ENCODE measurements around the gene CCL3.
A peak's percentile ranks its signal among the peaks of the same experiment; 100 is the strongest.
"Not testable (repeated sequence)": the region's sequence is repeated elsewhere in the genome, so short reads cannot be mapped to it uniquely, and the experiment has no call there.

The CCL3 gene

DNA sequence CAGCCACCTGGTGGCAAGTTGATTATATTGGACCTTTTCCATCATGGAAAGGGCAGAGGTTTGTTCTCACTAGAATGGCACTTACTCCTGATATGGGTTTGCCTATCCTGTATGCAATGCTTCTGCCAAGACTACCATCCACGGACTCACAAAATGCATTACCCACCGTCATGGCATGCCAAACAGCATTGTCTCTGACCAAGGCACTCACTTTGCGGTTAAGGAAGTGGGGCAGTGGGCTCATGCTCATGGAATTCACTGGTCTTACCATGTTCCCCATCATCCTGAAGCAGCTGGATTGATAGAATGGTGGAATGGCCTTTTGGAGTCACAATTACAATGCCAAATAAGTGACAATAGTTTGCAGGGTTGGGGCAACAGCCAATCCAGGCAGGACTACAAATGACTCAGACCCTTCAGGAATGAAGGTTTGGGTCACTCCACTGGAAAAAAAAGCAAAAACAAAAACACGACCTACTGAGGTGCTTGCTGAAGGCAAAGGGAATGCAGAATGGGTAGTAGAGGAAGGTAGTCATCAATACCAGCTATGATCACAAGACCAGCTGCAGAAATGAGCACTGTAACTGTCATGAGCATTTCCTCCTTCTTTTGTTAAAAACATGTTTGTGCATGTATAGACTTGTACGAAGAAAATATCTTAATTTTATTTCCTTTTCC lies 25.2 kb upstream of the CCL3 start:
- H3K27ac ChIP-seq (replicated peaks; ENCODE audit: low read length); H3K4ac ChIP-seq (ENCODE audit: low read length); H4K91ac ChIP-seq (ENCODE audit: low read depth, low read length, poor library complexity); H3K27me3 ChIP-seq (ENCODE audit: control insufficient read depth in 3 of 3, insufficient read depth in 3 of 3, low read depth in 1 of 3, low read length in 3 of 3); H3K18ac ChIP-seq (ENCODE audit: low read length); H2BK120ac ChIP-seq (ENCODE audit: low read depth, low read length); H3K9ac ChIP-seq (ENCODE audit: low read depth, low read length, poor library complexity); H3K79me1 ChIP-seq (ENCODE audit: low read depth, low read length); H3K4me3 ChIP-seq (ENCODE audit: low read length in 2 of 2); H2BK15ac ChIP-seq (ENCODE audit: low read length); DNase-seq (ENCODE audit: low spot score); H2BK5ac ChIP-seq (ENCODE audit: low read length); H3K36me3 ChIP-seq (replicated peaks in 1 of 2; ENCODE audit: control insufficient read depth in 2 of 2, insufficient read depth in 2 of 2, low read length in 2 of 2); H3K4me1 ChIP-seq (ENCODE audit: control insufficient read depth in 2 of 2, insufficient read depth in 1 of 2, low read depth in 1 of 2, low read length in 2 of 2); H2BK12ac ChIP-seq (ENCODE audit: low read length); H3K9me3 ChIP-seq (replicated peaks in 1 of 2; ENCODE audit: control insufficient read depth in 2 of 2, insufficient read depth in 1 of 2, low read depth in 1 of 2, low read length in 2 of 2); H3K14ac ChIP-seq (ENCODE audit: low read length); H3K23ac ChIP-seq (ENCODE audit: low read depth, low read length, poor library complexity); H2AK5ac ChIP-seq (ENCODE audit: low read depth, low read length); H2AFZ ChIP-seq (ENCODE audit: low read length); H4K8ac ChIP-seq (ENCODE audit: low read depth, low read length); H3K4me2 ChIP-seq (ENCODE audit: insufficient read depth, low read length, poor library complexity, severe bottlenecking): not testable (repeated sequence)
- no CpG with 5 or more reads among the region's 5 CpGs for WGBS, 2 donors (ENCODE audit: extremely low coverage in 2 of 2, insufficient read length in 2 of 2, insufficient replicate concordance in 1 of 2)

DNA sequence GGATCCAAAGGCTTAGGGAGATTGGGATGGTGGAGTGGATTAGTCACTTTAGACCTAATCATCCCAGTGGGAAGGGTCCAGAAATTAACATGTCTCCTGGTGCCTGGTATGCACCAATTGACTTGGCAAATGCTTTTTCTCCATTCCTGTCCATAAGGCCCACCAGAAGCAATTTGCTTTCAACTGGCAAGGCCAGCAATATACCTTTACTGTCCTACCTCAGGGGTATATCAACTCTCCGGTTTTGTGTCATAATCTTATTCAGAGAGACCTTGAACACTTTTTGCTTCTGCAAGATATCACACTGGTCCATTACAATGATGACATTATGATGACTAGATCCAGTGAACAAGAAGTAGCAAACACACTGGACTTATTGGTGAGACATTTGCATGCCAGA lies 23.2 kb upstream of the CCL3 start:
- H2BK15ac ChIP-seq (ENCODE audit: low read length); H3K14ac ChIP-seq (ENCODE audit: low read length); H3K9me3 ChIP-seq (replicated peaks in 1 of 2; ENCODE audit: control insufficient read depth in 2 of 2, insufficient read depth in 1 of 2, low read depth in 1 of 2, low read length in 2 of 2); H2BK12ac ChIP-seq (ENCODE audit: low read length); H3K36me3 ChIP-seq (replicated peaks in 1 of 2; ENCODE audit: control insufficient read depth in 2 of 2, insufficient read depth in 2 of 2, low read length in 2 of 2); H3K4me3 ChIP-seq (ENCODE audit: low read length in 2 of 2); H3K4ac ChIP-seq (ENCODE audit: low read length); H2BK120ac ChIP-seq (ENCODE audit: low read depth, low read length); H4K91ac ChIP-seq (ENCODE audit: low read depth, low read length, poor library complexity); DNase-seq (ENCODE audit: low spot score); H3K23ac ChIP-seq (ENCODE audit: low read depth, low read length, poor library complexity); H3K18ac ChIP-seq (ENCODE audit: low read length); H3K27me3 ChIP-seq (ENCODE audit: control insufficient read depth in 3 of 3, insufficient read depth in 3 of 3, low read depth in 1 of 3, low read length in 3 of 3); H3K9ac ChIP-seq (ENCODE audit: low read depth, low read length, poor library complexity); H2BK5ac ChIP-seq (ENCODE audit: low read length); H4K8ac ChIP-seq (ENCODE audit: low read depth, low read length); H2AFZ ChIP-seq (ENCODE audit: low read length); H3K27ac ChIP-seq (replicated peaks; ENCODE audit: low read length); H2AK5ac ChIP-seq (ENCODE audit: low read depth, low read length); H3K79me1 ChIP-seq (ENCODE audit: low read depth, low read length); H3K4me2 ChIP-seq (ENCODE audit: insufficient read depth, low read length, poor library complexity, severe bottlenecking); H3K4me1 ChIP-seq (ENCODE audit: control insufficient read depth in 2 of 2, insufficient read depth in 1 of 2, low read depth in 1 of 2, low read length in 2 of 2): not testable (repeated sequence)
- no CpG with 5 or more reads among the region's 1 CpG for whole genome bisulfite sequencing, 2 donors (ENCODE audit: extremely low coverage in 2 of 2, insufficient read length in 2 of 2, insufficient replicate concordance in 1 of 2)

DNA sequence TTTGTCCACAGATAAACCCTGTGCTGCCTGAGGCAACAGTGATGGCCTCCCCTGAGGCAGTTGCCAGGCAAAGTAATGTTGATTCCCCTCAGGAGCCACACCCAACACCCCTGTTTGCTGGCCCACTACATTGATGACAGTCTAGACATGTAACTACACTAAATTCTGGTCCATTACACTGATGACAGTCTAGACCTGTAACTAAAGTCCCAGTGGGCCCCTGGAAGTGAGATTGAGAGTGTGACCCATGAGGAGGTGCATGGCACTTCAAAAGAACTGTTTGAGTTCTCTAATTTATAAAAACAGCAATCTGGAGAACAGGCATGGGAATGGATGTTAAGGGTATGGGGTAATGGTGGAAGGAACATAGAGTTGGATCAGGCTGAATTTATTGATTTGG lies 22.6 kb upstream of the CCL3 start:
- H2BK120ac ChIP-seq (ENCODE audit: low read depth, low read length) = no peak overlapping the region
- no peak for DNase-seq (ENCODE audit: low spot score)
- no peak overlapping the region for H2AFZ ChIP-seq (ENCODE audit: low read length)
- no peak overlapping the region for H3K4me2 ChIP-seq (ENCODE audit: insufficient read depth, low read length, poor library complexity, severe bottlenecking)
- no peak overlapping the region for H2AK5ac ChIP-seq (ENCODE audit: low read depth, low read length)
- no peak overlapping the region for H3K9ac ChIP-seq (ENCODE audit: low read depth, low read length, poor library complexity)
- no peak overlapping the region for H2BK12ac ChIP-seq (ENCODE audit: low read length)
- peaks cover 0 to 2% of the 10 kb centered on the region in 2 donors for H3K9me3 ChIP-seq (replicated peaks in 1 of 2; ENCODE audit: control insufficient read depth in 2 of 2, insufficient read depth in 1 of 2, low read depth in 1 of 2, low read length in 2 of 2)
- H3K4me1 ChIP-seq (ENCODE audit: control insufficient read depth in 2 of 2, insufficient read depth in 1 of 2, low read depth in 1 of 2, low read length in 2 of 2) = peaks cover under 1 to 5% of the 10 kb centered on the region in 2 donors
- H3K79me1 ChIP-seq (ENCODE audit: low read depth, low read length) = no peaks in the 10 kb centered on the region
- no peaks in the 10 kb centered on the region for H3K36me3 ChIP-seq (replicated peaks in 1 of 2; ENCODE audit: control insufficient read depth in 2 of 2, insufficient read depth in 2 of 2, low read length in 2 of 2)
- H3K18ac ChIP-seq (ENCODE audit: low read length) = no peak overlapping the region
- no peak overlapping the region for H3K23ac ChIP-seq (ENCODE audit: low read depth, low read length, poor library complexity)
- H3K4me3 ChIP-seq (ENCODE audit: low read length in 2 of 2) = no peak overlapping the region
- H4K8ac ChIP-seq (ENCODE audit: low read depth, low read length) = no peak overlapping the region
- H3K4ac ChIP-seq (ENCODE audit: low read length) = no peak overlapping the region
- H3K27me3 ChIP-seq (ENCODE audit: control insufficient read depth in 3 of 3, insufficient read depth in 3 of 3, low read depth in 1 of 3, low read length in 3 of 3) = no peaks in the 10 kb centered on the region
- H4K91ac ChIP-seq (ENCODE audit: low read depth, low read length, poor library complexity) = no peak overlapping the region
- no peak overlapping the region for H3K27ac ChIP-seq (replicated peaks; ENCODE audit: low read length)
- H2BK15ac ChIP-seq (ENCODE audit: low read length) = no peak overlapping the region
- H2BK5ac ChIP-seq (ENCODE audit: low read length) = no peak overlapping the region
- no peak overlapping the region for H3K14ac ChIP-seq (ENCODE audit: low read length)

DNA sequence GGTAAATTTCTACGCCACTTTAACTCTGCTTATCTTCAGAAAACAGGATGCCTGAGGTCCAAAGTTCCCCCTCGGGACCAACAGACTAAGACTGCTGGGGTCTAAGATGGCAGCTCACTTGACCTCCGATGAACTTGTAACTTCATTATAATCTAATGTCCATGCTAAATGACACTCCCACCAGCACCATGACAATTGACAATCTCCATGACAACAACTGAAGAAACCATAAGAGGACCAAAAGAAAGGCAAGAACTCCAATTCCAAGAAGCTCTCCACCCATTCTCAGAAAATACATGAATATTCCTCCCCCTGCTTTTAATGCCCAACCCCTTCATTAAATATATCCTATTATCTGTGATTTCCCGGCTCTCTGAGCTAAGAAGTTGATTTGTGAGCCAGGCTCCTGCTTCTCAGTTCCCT lies 21.1 kb upstream of the CCL3 start:
- H3K79me1 ChIP-seq (ENCODE audit: low read depth, low read length) = no peaks in the 10 kb centered on the region
- H2AK5ac ChIP-seq (ENCODE audit: low read depth, low read length) = no peak overlapping the region
- DNase-seq (ENCODE audit: low spot score) = no peak
- H3K36me3 ChIP-seq (replicated peaks in 1 of 2; ENCODE audit: control insufficient read depth in 2 of 2, insufficient read depth in 2 of 2, low read length in 2 of 2) = no peaks in the 10 kb centered on the region
- no peak overlapping the region for H2BK5ac ChIP-seq (ENCODE audit: low read length)
- H2BK12ac ChIP-seq (ENCODE audit: low read length) = no peak overlapping the region
- H3K23ac ChIP-seq (ENCODE audit: low read depth, low read length, poor library complexity) = no peak overlapping the region
- H3K14ac ChIP-seq (ENCODE audit: low read length) = no peak overlapping the region
- peaks cover 0 to 2% of the 10 kb centered on the region in 2 donors for H3K9me3 ChIP-seq (replicated peaks in 1 of 2; ENCODE audit: control insufficient read depth in 2 of 2, insufficient read depth in 1 of 2, low read depth in 1 of 2, low read length in 2 of 2)
- H3K4me3 ChIP-seq (ENCODE audit: low read length in 2 of 2) = no peak overlapping the region
- no peak overlapping the region for H2BK15ac ChIP-seq (ENCODE audit: low read length)
- no peak overlapping the region for H3K9ac ChIP-seq (ENCODE audit: low read depth, low read length, poor library complexity)
- no peak overlapping the region for H3K18ac ChIP-seq (ENCODE audit: low read length)
- H4K91ac ChIP-seq (ENCODE audit: low read depth, low read length, poor library complexity) = no peak overlapping the region
- no peaks in the 10 kb centered on the region for H3K27me3 ChIP-seq (ENCODE audit: control insufficient read depth in 3 of 3, insufficient read depth in 3 of 3, low read depth in 1 of 3, low read length in 3 of 3)
- peak overlapping the region; percentile 23 for H2AFZ ChIP-seq (ENCODE audit: low read length)
- H3K27ac ChIP-seq (replicated peaks; ENCODE audit: low read length) = no peak overlapping the region
- H4K8ac ChIP-seq (ENCODE audit: low read depth, low read length) = no peak overlapping the region
- WGBS, 2 donors (ENCODE audit: extremely low coverage in 2 of 2, insufficient read length in 2 of 2, insufficient replicate concordance in 1 of 2) = no CpG with 5 or more reads among the region's 4 CpGs
- H3K4ac ChIP-seq (ENCODE audit: low read length) = no peak overlapping the region
- no peak overlapping the region for H3K4me2 ChIP-seq (ENCODE audit: insufficient read depth, low read length, poor library complexity, severe bottlenecking)
- H2BK120ac ChIP-seq (ENCODE audit: low read depth, low read length) = no peak overlapping the region
- H3K4me1 ChIP-seq (ENCODE audit: control insufficient read depth in 2 of 2, insufficient read depth in 1 of 2, low read depth in 1 of 2, low read length in 2 of 2) = peaks cover 0 to 5% of the 10 kb centered on the region in 2 donors
